Measurements from ENCODE around the gene MYBBP1A.

MYBBP1A gene

DNA sequence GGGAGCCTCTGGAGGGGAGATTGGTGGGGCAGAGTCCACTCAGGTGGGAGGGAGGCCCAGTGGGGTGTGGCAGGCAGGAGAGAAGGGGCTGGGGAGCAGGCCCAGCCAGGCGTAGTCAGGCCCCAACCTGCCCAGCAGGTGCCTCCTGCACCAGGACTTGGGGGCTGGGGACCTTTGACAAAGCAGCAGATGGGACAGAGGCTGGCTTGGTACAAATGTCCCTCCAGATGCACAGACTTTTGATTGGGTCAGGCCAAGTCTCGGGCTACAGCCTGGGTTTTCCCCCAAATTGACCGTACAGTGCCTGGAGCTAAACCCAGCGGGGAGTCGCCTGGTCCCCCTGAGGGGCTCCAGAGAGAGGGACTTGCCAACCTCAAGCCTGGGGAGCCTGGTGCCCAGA is 4.8 kb upstream of the MYBBP1A start:
- Histone ChIP-seq H3K9ac (no peak overlapping the region), H3K4me2 (ENCODE audit: low read length) (no peak overlapping the region)

DNA sequence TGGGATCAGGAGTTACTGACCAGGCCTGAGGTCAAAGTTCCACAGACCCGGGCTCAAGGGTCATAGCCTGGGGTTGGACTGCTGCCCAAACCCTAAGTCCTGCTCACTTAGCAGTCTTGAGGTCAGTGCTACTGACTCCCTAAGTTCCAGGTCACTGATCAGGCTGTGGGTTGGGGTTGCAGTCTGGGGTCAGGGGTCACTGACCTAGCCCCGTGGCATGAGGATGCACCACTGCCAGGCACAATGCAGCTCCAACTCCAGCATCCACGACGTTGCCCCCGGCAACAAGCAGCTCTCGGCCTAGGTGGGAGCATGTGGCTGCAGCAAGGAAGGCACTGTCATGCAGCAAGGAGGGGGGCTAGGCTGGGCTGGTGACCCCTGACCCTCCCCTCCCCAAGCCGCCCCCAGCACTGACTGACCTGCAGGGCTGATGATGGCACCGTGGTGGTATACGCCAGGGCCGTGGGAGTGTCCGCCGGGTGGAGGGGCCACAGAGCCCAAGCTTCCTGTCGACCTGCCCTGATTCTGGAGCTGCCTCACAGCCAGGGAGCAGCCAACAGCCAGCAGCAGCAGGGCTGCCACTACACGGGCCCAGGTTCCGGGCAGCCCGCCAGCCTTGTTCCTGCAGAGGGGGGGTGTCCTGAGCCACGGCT is 4.1 kb upstream of the MYBBP1A start:
- no peaks in the 10 kb centered on the region for H3K79me2 ChIP-seq
- H2AFZ ChIP-seq, result no peak overlapping the region
- H3K27me3 ChIP-seq (ENCODE audit: control insufficient read depth, insufficient read depth, low read length), result no peaks in the 10 kb centered on the region
- H3K27ac ChIP-seq, result no peak overlapping the region
- no peak overlapping the region for H3K4me2 ChIP-seq (ENCODE audit: low read length)
- TF ChIP-seq, protein P1, sequence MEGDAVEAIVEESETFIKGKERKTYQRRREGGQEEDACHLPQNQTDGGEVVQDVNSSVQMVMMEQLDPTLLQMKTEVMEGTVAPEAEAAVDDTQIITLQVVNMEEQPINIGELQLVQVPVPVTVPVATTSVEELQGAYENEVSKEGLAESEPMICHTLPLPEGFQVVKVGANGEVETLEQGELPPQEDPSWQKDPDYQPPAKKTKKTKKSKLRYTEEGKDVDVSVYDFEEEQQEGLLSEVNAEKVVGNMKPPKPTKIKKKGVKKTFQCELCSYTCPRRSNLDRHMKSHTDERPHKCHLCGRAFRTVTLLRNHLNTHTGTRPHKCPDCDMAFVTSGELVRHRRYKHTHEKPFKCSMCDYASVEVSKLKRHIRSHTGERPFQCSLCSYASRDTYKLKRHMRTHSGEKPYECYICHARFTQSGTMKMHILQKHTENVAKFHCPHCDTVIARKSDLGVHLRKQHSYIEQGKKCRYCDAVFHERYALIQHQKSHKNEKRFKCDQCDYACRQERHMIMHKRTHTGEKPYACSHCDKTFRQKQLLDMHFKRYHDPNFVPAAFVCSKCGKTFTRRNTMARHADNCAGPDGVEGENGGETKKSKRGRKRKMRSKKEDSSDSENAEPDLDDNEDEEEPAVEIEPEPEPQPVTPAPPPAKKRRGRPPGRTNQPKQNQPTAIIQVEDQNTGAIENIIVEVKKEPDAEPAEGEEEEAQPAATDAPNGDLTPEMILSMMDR (IDR thresholded peaks at IDR 0.05), result no peak
- H3K4me1 ChIP-seq, result peaks cover 7% of the 10 kb centered on the region
- H3K9ac ChIP-seq, result no peak overlapping the region
- H3K9me3 ChIP-seq (ENCODE audit: control insufficient read depth, low read length), result no peaks in the 10 kb centered on the region
- no peaks in the 10 kb centered on the region for H3K36me3 ChIP-seq (ENCODE audit: control insufficient read depth, insufficient read depth, low read length)
- H3K4me3 ChIP-seq (ENCODE audit: low read depth, low read length), result no peak overlapping the region

More for the DNA sequence above, 4.8 kb upstream of the MYBBP1A start:
- TF ChIP-seq, protein P1 (IDR thresholded peaks at IDR 0.05), result no peak
- Histone ChIP-seq H3K36me3 (ENCODE audit: control insufficient read depth, insufficient read depth, low read length) (no peaks in the 10 kb centered on the region), H3K4me3 (ENCODE audit: low read depth, low read length) (no peak overlapping the region), H3K79me2 (no peaks in the 10 kb centered on the region), H3K4me1 (peaks cover 7% of the 10 kb centered on the region), H3K27me3 (ENCODE audit: control insufficient read depth, insufficient read depth, low read length) (no peaks in the 10 kb centered on the region), H3K9me3 (ENCODE audit: control insufficient read depth, low read length) (no peaks in the 10 kb centered on the region), H3K27ac (no peak overlapping the region), H2AFZ (no peak overlapping the region)

DNA sequence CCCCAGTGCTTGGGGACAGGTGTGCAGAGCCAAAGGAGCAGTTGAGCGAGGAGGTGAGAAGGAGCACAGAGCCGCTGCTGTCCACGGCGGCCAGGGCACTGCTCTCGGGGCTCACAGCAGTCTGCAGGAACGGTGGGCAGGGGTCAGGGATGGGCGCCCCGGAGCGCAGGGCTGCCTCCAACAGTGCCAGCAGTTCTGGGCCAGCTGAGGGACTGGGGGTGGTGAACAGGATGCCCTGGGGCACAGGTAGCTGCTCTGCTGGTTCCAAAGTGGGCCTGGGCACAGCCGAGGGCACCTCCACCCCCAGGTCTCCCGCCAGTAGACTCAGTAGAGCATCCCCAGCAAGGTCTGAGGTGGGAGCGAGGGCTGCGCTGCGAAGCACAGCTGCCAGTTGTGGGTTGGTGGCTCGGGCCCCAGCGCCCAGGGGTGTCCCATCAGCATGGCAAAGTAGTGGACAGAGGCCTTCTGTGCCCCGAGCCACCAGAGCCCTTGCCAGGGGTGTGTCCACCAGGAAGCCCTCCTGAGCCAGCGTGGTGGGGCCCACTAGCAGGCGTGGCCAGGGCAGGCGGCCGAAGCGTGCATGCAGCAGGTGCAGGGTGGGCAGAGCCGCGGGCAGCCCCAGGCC is 3.3 kb upstream of the MYBBP1A start:
- Histone ChIP-seq H3K4me3 (ENCODE audit: low read depth, low read length) (no peak overlapping the region), H2AFZ (no peak overlapping the region), H3K9ac (no peak overlapping the region), H3K27ac (no peak overlapping the region), H3K36me3 (ENCODE audit: control insufficient read depth, insufficient read depth, low read length) (no peaks in the 10 kb centered on the region), H3K4me2 (ENCODE audit: low read length) (no peak overlapping the region), H3K9me3 (ENCODE audit: control insufficient read depth, low read length) (no peaks in the 10 kb centered on the region), H3K27me3 (ENCODE audit: control insufficient read depth, insufficient read depth, low read length) (no peaks in the 10 kb centered on the region), H3K4me1 (peaks cover 7% of the 10 kb centered on the region), H3K79me2 (no peaks in the 10 kb centered on the region)
- TF ChIP-seq, protein P1 (IDR thresholded peaks at IDR 0.05), result no peak

DNA sequence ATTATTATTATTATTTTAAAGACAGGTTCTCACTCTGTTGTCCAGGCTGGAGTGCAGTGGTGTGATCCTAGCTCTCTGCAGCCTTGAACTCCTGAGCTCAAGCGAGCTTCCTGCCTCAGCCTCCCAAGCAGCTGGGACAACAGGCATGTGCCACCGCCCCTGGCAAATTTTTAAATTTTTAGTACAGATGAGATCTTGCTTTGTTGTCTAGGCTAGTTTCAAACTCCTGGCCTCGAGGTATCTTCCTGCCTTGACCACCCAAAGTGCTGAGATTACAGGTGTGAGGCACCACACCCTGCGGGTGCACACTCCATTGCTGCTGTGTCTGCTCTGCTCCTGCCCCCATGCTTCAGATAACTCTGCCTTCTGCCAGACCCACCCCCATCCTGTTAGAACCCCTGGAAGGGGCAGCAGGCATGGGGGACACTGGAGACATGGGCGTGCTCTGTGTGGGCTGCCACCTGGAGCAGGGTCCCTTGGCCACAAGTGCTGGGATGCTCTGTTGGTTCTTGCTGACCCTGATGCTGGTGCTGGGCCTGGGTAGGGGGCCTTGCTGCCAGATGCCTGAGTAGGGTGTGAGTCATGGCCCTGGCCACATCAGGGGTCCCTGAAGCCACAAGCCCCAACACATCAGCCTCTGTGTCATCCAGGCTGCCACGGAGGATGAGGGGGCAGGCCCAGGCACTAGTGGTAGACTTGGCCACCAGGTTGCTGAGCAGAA is 2.6 kb upstream of the MYBBP1A start:
- H2AFZ ChIP-seq, result no peak overlapping the region
- H3K36me3 ChIP-seq (ENCODE audit: control insufficient read depth, insufficient read depth, low read length), result no peaks in the 10 kb centered on the region
- no peak overlapping the region for H3K9ac ChIP-seq
- H3K27ac ChIP-seq, result no peak overlapping the region
- no peaks in the 10 kb centered on the region for H3K27me3 ChIP-seq (ENCODE audit: control insufficient read depth, insufficient read depth, low read length)
- no peak overlapping the region for H3K4me3 ChIP-seq (ENCODE audit: low read depth, low read length)
- H3K79me2 ChIP-seq, result no peaks in the 10 kb centered on the region
- TF ChIP-seq, protein P1 (IDR thresholded peaks at IDR 0.05), result no peak
- H3K4me2 ChIP-seq (ENCODE audit: low read length), result no peak overlapping the region
- H3K9me3 ChIP-seq (ENCODE audit: control insufficient read depth, low read length), result no peaks in the 10 kb centered on the region
- peaks cover 7% of the 10 kb centered on the region for H3K4me1 ChIP-seq

All from parathyroid adenoma (tissue), 2 donors.